HG02970 (cell line): Measurements from ENCODE around the gene SERGEF.
"Not testable (repeated sequence)": the region's sequence is repeated elsewhere in the genome, so short reads cannot be mapped to it uniquely, and the experiment has no call there.

Source experiments
- ATAC-seq: cut with Tn5 transposase; IDR thresholded peaks from one replicate; pipeline ENCODE4 v1.9.1; 2021; ENCODE audit warnings: mild to moderate bottlenecking, moderate library complexity, moderate number of reproducible peaks; ENCODE audit not compliant: unreplicated experiment, low FRiP score

Gene SERGEF

DNA sequence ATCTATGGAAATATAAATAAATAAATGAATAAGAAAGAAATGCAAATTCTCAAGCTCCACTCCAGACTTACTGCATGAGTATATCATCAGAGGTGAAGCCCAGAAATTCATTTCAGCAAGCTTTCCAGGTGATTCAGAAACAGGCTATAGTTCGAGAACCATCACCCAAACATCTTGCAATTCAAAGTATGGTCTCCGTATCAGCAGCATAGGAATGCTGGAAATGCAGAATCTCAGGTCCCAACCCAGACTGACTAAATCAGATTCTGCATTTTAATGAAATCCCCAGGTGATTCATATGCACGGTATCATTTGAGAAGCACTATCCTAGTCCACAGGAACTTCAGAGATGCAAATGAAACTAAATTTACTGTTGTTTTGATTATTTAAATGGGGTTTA is 95.3 kb downstream of the SERGEF start:
- ATAC-seq, result no peak

- ATAC-seq, result no peak
These were observed 97.2 kb downstream of the SERGEF start for GRCh38 chr11:17915500-17916143.

DNA sequence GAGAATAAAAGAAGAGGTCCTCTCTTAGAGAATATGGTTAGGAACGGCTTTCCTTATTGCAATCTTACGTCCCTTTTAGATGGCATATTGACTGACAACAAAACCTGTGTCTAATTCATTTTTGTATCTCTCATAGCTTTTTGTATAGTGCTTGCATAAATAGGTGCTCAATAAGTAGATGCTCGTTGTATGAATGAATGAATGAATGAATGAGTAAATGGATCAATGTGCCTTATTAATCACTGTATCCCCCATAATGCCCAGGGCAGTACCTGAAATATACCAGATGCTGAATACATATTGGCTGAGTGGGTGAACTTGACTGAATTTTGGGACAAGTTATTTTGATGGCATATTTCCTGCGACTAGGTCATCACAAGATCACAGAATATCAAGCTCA is 97.9 kb downstream of the SERGEF start:
- ATAC-seq, result no peak

DNA sequence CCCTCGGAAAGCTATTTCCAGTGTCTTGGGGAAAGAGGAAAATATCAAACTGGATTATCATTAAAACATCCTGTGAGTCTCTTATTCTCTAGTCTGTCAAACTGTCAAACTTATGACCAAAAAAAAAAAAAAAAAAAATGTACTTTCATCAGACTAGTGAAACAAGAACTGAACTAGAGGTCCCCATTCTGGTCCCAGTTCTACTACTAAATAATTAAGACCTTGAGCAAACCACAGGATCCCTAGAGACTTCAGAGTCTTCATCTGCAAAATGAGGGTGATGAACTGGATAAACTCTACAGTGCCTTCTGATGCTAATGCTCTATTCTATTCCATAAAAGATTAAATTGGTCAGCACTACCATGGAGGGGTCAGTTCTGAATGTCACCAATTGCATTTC is 105.8 kb downstream of the SERGEF start:
- no peak for ATAC-seq

GRCh38 chr11:17906436-17906835 is 106.4 kb downstream of the SERGEF start:
- ATAC-seq, result no peak

DNA sequence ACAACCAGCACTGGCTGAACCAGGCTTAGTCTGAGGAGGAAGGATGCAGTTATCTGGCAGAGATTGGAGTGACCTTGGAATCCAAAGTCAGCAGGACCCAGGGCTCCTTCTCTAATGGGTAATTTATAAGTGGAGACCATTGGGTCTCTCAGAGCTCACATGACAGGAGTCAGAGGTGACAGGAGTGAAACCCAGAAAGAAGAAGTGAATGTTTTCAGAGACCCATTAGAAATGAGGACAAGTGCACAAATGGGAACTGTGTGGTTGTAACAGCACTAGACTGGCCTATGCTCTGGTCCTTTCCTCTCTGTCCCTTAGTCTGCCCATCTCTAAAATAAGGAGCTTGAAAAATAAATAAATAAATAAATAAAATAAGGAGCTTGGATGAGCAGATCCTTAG is 107.4 kb downstream of the SERGEF start:
- ATAC-seq, result no peak

DNA sequence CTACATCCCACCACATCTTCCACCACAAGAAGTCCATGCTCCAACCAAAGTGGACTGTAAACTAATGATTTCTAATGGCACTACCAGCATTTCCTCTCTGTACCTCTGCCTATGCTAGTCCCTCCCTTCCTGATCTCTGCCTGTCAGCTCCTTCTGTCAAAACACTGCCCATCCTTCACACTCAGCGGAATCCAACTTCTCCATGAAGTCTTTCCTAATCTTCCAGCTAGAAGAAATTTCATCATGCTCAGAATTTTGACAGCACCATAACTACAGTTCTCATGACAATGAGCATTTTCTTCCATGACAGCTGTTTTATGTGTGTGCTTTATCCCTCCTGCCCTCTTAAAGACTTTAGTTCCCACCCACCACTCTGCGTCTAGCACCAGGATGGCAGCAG is 111.4 kb downstream of the SERGEF start:
- ATAC-seq, result no peak

GRCh38 chr11:17898782-17899181 is 114.1 kb downstream of the SERGEF start:
- no peak for ATAC-seq

- no peak for ATAC-seq
These were observed 114.8 kb downstream of the SERGEF start for GRCh38 chr11:17898071-17898470.

GRCh38 chr11:17897495-17897894 is 115.4 kb downstream of the SERGEF start:
- ATAC-seq, result no peak

DNA sequence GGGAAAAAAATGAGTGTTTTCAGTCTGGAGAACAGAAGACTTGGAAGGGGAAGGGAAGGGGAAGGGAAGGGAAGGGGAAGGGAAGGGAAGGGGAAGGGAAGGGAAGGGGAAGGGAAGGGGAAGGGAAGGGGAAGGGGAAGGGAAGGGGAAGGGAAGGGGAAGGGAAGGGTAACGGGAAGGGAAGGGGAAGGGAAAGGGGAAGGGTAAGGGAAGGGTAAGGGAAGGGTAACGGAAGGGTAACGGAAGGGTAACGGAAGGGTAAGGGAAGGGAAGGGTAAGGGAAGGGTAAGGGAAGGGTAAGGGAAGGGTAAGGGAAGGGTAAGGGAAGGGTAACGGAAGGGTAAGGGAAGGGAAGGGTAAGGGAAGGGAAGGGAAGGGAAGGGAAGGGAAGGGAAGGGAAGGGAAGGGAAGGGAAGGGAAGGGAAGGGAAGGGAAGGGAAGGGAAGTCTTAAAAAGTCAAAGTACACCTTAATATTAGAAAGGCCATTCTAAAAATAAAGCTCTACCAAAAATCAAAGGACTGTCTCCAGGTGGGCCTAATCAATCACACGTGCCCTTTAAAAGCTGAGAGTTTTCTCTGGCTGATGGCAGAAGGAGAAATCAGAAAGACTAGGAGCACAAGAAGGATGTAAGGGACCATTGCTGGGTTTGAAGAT is 116.2 kb downstream of the SERGEF start:
- ATAC-seq, result not testable (repeated sequence)

- ATAC-seq, result no peak
These were observed 117.8 kb downstream of the SERGEF start for GRCh38 chr11:17894929-17895658.

DNA sequence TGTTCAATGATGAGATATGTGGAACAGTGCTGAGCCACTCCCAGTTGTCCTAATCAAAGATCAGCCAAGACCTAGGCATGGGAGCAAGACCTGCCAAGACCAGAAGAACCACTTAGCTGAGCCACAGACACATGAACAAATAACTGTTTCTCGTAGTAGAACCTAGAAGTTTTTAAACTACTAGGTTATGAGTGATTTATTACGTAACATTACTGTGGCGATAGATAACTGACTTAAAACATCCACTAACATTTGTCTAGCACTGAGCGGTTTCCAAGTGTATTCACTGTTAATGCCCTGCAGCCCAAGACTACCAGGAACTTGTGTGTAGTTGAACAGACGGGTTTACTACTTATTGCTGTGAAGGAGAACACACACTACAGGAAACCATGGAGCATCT is 120.4 kb downstream of the SERGEF start:
- no peak for ATAC-seq

DNA sequence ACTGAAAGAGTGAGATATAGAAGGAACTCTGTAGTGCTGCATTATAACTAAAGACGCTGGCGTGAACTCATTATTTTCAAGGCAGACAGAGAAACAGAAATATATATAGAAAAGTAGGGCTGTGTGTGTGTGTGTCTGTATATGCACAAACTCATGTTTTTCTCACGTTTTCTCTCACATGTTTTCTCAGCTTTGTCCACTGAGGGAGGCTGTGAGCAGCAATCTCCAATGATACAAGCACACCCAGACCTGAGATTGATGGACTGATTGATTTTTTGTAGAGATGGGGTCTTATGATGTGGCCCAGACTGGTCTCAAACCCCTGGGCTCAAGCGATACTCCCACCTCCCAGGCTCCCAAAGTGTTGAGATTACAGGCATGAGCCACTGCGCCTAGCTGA is 122.5 kb downstream of the SERGEF start:
- ATAC-seq, result no peak

GRCh38 chr11:17887779-17888178 is 125.1 kb downstream of the SERGEF start:
- ATAC-seq, result no peak

DNA sequence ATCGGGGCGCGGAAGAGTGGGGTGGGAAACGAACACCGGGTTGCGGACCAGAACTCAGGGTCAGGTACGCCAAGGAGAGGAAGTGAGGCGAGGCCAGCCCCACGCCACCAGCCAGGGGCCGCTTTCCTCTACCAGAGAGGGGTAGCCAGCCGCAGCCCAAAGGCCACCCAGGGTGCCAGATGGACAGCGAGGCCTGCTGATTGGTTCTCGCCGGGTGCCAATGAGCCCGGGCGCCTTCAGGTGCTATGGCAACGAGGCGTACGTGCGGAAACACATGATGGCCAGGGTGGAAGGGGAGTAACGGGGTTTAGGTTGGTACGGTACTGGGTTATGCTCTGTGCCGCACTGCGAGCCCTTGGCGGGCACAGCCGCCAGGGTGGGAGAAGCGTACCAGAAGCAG is 128.9 kb downstream of the SERGEF start:
- ATAC-seq, result no peak

- ATAC-seq, result no peak
These were observed 129.8 kb downstream of the SERGEF start for GRCh38 chr11:17883057-17883456.

DNA sequence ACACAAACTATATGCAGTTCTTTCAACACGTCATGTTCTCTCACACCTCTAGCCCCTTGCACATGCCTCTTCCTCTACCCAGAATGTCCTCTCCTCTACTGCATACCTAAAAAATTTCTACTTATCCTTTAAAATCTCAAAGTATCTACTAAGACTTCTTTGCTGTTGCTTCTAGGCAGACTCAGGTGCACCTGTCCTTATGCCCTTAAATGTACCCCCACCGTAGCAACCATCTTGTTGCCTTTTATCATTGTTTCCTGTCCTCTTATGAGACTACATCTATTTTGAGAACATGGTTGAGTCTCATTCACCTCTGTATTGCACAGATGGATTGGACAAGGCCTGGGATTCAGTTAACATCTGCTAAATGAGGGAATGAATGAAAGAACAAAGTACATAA is 134.1 kb downstream of the SERGEF start:
- ATAC-seq, result no peak

GRCh38 chr11:17877886-17878285 is 135.0 kb downstream of the SERGEF start:
- no peak for ATAC-seq

DNA sequence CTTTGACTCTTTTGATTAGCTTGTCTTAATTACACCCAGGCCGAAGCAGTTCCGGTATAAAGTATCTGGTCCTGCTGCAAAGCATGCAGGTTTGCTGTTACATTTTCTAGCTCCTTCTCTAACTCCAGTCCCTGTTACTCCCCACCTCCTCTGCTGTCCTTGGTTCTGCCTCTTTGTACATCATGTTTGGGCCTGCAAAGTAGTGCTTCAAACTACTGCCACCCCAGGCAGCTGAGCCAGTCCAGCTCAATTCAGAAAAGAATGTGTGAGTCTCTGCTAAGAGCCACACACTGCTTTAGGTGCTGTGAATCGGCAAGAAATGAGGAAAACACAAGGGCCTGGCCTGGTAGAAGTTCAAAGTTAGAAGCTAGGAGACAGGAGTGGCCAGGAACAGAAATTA is 136.0 kb downstream of the SERGEF start:
- no peak for ATAC-seq

- no peak for ATAC-seq
These were observed 137.0 kb downstream of the SERGEF start for GRCh38 chr11:17875891-17876290.

DNA sequence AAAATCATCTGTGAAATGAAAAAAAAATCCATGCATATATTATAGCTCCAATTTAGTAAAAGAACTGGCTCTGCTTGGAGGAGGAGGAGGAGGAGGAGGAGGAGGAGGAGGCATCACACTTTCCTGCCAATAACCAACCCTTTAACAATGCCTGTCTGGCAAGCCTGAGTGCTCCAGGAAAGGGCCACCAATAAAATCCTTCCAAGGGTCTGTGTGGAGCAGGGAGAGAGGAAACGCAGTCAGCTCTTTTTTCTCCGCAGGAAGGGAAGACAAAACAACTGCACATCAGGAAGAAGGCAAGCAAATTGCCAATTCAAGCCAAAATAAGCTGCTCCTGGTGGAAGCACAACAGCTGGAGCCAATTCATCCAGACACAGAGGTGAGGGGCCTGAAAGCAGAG is 139.3 kb downstream of the SERGEF start:
- no peak for ATAC-seq
